Osteocyte (in vitro differentiated cells): Measurements from ENCODE around the gene NEK8. TPM values are rescaled to one million over a fixed set of nuclear protein-coding genes. Genes with fewer than 3 reads are reported as not detected.

Source experiments
- DNase-seq: peaks from one replicate; pipeline ENCODE4 v3.0.0; 2021; ENCODE audit warnings: mixed read lengths; ENCODE audit not compliant: unreplicated experiment; ENCODE audit errors: extremely low spot score
- H3K27ac Mint-ChIP-seq: one replicate; pipeline ENCODE4 v1.8.0; 2021; ENCODE audit warnings: mild to moderate bottlenecking, mixed read lengths; ENCODE audit not compliant: unreplicated experiment
- H3K27me3 Mint-ChIP-seq: one replicate; pipeline ENCODE4 v1.8.0; 2021; ENCODE audit warnings: mixed read lengths; ENCODE audit not compliant: unreplicated experiment
- H3K36me3 Mint-ChIP-seq: one replicate; pipeline ENCODE4 v1.8.0; 2021; ENCODE audit warnings: mixed read lengths; ENCODE audit not compliant: unreplicated experiment
- H3K4me1 Mint-ChIP-seq: one replicate; pipeline ENCODE4 v1.8.0; 2021; ENCODE audit warnings: mixed read lengths; ENCODE audit not compliant: unreplicated experiment
- H3K4me3 Mint-ChIP-seq: one replicate; pipeline ENCODE4 v1.8.0; 2021; ENCODE audit warnings: mild to moderate bottlenecking, moderate library complexity, mixed read lengths; ENCODE audit not compliant: unreplicated experiment
- H3K9me3 Mint-ChIP-seq: one replicate; pipeline ENCODE4 v1.8.0; 2021; ENCODE audit warnings: mixed read lengths; ENCODE audit not compliant: unreplicated experiment
- CTCF ChIP-seq: fragments of 200-600 bp; sonication (generic); IDR thresholded peaks from 2 replicates; pipeline ENCODE4 v1.5.0; 2021; ENCODE audit warnings: antibody characterized with exemption, mild to moderate bottlenecking, moderate library complexity
- total RNA-seq: library from RNA; stranded (reverse); gene quantifications from 2 replicates; pipeline ENCODE4 v1.2.1, GENCODE V29; 2021

NEK8 gene
- total RNA-seq, 1 donor from 2014 or later: 9.9 TPM

- peaks cover 9% of the 10 kb centered on the region for H3K36me3 Mint-ChIP-seq
- H3K27me3 Mint-ChIP-seq: no peaks in the 10 kb centered on the region
- H3K4me3 Mint-ChIP-seq: no peak overlapping the region
- H3K4me1 Mint-ChIP-seq: peaks cover 34% of the 10 kb centered on the region
- TF ChIP-seq CTCF: no peak
- DNase-seq: no peak
- no peaks in the 10 kb centered on the region for H3K9me3 Mint-ChIP-seq
- H3K27ac Mint-ChIP-seq: no peak overlapping the region
Measured at GRCh38 chr17:28747051-28747691, 18.6 kb downstream of the NEK8 start.

- Mint-ChIP-seq H3K27ac (no peak overlapping the region), H3K36me3 (peaks cover 11% of the 10 kb centered on the region), H3K4me1 (peaks cover 26% of the 10 kb centered on the region), H3K4me3 (no peak overlapping the region), H3K27me3 (no peaks in the 10 kb centered on the region), H3K9me3 (no peaks in the 10 kb centered on the region)
- no peak for DNase-seq
- no peak for TF ChIP-seq CTCF
Measured at GRCh38 chr17:28747801-28748750, 19.5 kb downstream of the NEK8 start.

GRCh38 chr17:28748852-28749515, 20.4 kb downstream of the NEK8 start:
- no peak for TF ChIP-seq CTCF
- H3K36me3 Mint-ChIP-seq: peaks cover 11% of the 10 kb centered on the region
- H3K4me3 Mint-ChIP-seq: no peak overlapping the region
- H3K27me3 Mint-ChIP-seq: no peaks in the 10 kb centered on the region
- H3K9me3 Mint-ChIP-seq: no peaks in the 10 kb centered on the region
- peak overlapping the region; percentile 41 for H3K27ac Mint-ChIP-seq
- DNase-seq: no peak
- peaks cover 24% of the 10 kb centered on the region for H3K4me1 Mint-ChIP-seq

DNA sequence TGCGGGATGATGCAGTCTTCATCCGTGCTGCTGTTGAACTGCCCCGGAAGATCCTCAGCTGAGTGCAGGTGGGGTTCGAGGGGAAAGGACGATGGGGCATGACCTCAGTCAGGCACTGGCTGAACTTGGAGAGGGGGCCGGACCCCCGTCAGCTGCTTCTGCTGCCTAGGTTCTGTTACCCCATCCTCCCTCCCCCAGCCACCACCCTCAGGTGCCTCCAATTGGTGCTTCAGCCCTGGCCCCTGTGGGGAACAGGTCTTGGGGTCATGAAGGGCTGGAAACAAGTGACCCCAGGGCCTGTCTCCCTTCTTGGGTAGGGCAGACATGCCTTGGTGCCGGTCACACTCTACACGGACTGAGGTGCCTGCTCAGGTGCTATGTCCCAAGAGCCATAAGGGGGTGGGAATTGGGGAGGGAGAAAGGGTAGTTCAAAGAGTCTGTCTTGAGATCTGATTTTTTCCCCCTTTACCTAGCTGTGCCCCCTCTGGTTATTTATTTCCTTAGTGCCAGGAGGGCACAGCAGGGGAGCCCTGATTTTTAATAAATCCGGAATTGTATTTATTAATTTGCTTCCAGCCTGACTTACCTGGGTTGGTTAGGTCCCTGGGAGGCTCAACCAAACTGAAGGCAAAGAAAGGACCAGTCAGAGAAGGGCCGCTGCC, 21.1 kb downstream of the NEK8 start:
- H3K36me3 Mint-ChIP-seq: peaks cover 11% of the 10 kb centered on the region
- no peaks in the 10 kb centered on the region for H3K27me3 Mint-ChIP-seq
- no peaks in the 10 kb centered on the region for H3K9me3 Mint-ChIP-seq
- H3K4me1 Mint-ChIP-seq: peaks cover 24% of the 10 kb centered on the region
- H3K27ac Mint-ChIP-seq: peak overlapping the region; percentile 63
- DNase-seq: no peak
- no peak overlapping the region for H3K4me3 Mint-ChIP-seq
- no peak for TF ChIP-seq CTCF
